Stomach (tissue), 4 donors: ENCODE results near the gene EIF2B4.

Experiments
- CTCF ChIP-seq, 7 experiments: fragments of 450-650 bp in 4 of 7; fragments of 200-600 bp in 3 of 7; sonication (generic) in 3 of 7; IDR thresholded peaks; one replicate each; pipeline ENCODE4 v1.5.1; 2016 to 2019; ENCODE audit warnings: antibody characterized with exemption in 7 of 7, control low read depth in 2 of 7, mild to moderate bottlenecking in 1 of 7
- EP300 ChIP-seq: sonication (generic); formaldehyde crosslinking; IDR thresholded peaks from one replicate; pipeline ENCODE4 v1.6.1; 2017; ENCODE audit warnings: antibody characterized with exemption

GRCh38 chr2:27390822-27391679, 20.9 kb upstream of the EIF2B4 start:
- TF ChIP-seq CTCF (IDR thresholded peaks at IDR 0.05) (no peak), EP300 (no peak)
